Erythroblast (primary cell): Measurements from ENCODE around the gene NTN3.

Experiments
- GATA1 ChIP-seq: IDR thresholded peaks from 2 replicates; pipeline ENCODE4 v1.6.1; 2011; ENCODE audit warnings: low read depth, mild to moderate bottlenecking, control low read depth, low read length, moderate library complexity
- POLR2A ChIP-seq: IDR thresholded peaks from 2 replicates; pipeline ENCODE4 v1.6.1; 2011; ENCODE audit warnings: mild to moderate bottlenecking, low read length

DNA sequence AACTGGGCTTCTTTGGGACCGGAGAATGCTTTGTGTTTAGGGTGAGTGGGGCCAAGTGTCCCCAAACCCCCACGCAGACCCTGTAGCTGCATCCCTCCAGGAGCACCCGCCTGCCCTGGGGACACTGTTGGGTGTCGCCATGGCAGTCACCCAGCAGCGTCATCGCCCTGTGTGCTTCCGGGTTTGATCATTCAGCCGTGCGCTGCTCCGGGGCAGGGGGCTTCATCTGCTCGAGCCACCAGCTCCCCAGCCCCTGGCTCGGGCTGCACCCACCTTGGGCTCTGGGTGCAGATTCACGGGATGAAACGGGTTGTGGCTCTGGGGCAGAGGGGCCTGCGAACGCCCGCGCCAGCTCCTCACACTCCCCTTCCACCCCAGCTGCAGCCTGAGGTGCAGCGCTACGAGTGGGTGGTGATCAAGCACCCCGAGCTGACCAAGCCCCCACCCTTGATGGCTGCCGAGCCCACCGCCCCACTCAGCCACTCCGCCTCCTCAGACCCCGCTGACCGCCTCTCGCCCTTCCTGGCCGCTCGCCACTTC is 28.9 kb downstream of the NTN3 start:
- TF ChIP-seq POLR2A (no peak), GATA1 (no peak)
